Gastrocnemius medialis (tissue), 4 donors: ENCODE data around the gene BTG4.

Experiments
- POLR2A ChIP-seq, 2 donors: fragments of 450-650 bp; IDR thresholded peaks; one replicate each; pipeline ENCODE4 v1.6.1; 2017; ENCODE audit warnings: antibody characterized with exemption in 2 of 2, mild to moderate bottlenecking in 2 of 2, moderate library complexity in 2 of 2
- TF ChIP-seq, protein P1 (sequence below), 5 experiments: fragments of 450-650 bp in 3 of 5; fragments of 200-600 bp in 2 of 5; sonication (generic) in 2 of 5; IDR thresholded peaks in 4 of 5; conservative IDR thresholded peaks in 1 of 5; 1 replicate in 4 of 5; 2 replicates in 1 of 5; pipeline ENCODE4 v1.5.1; 2016 to 2019; ENCODE audit warnings: antibody characterized with exemption in 5 of 5, mild to moderate bottlenecking in 3 of 5, moderate library complexity in 3 of 5

DNA sequence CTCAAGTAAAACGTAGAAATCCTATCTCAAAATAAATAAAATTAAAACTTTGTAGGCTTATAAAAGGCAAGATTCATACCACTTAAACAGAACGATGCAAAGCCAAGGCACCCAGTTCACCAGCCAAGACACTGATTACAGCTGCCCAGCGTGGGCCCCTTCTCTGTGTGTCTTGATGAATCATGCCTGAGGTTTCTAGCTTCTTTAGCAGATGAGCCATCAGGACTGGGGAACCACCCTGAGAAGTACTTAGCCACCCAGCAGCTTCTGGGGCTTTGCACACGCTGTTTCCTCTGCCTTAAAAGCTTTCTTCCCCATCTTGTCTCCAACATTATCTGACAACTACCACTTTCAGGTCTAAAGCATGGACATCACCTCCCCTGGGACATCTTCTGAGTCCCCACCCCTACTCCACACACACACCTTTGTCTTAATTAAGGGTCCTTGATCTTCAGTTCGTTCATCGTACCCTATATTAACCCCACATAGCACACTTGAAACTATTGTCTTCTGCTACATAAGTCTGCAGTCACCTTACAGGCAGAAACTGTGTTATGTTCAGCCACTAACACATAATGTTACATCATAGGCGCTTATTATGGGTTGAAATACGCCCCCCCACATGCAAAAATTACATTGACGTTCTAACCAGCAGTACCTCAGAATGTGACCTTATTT, 19.6 kb upstream of the BTG4 start:
- no peak for TF ChIP-seq POLR2A (IDR thresholded peaks at IDR 0.05)
- TF ChIP-seq, protein P1, sequence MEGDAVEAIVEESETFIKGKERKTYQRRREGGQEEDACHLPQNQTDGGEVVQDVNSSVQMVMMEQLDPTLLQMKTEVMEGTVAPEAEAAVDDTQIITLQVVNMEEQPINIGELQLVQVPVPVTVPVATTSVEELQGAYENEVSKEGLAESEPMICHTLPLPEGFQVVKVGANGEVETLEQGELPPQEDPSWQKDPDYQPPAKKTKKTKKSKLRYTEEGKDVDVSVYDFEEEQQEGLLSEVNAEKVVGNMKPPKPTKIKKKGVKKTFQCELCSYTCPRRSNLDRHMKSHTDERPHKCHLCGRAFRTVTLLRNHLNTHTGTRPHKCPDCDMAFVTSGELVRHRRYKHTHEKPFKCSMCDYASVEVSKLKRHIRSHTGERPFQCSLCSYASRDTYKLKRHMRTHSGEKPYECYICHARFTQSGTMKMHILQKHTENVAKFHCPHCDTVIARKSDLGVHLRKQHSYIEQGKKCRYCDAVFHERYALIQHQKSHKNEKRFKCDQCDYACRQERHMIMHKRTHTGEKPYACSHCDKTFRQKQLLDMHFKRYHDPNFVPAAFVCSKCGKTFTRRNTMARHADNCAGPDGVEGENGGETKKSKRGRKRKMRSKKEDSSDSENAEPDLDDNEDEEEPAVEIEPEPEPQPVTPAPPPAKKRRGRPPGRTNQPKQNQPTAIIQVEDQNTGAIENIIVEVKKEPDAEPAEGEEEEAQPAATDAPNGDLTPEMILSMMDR (IDR thresholded peaks at IDR 0.05 in 4 of 5, conservative IDR thresholded peaks at IDR 0.05 in 1 of 5) = no peak
